HG03442 (cell line): Measurements from ENCODE around the gene IRS1.

Source experiments
- ATAC-seq: cut with Tn5 transposase; IDR thresholded peaks from one replicate; pipeline ENCODE4 v1.9.1; 2021; ENCODE audit warnings: mild to moderate bottlenecking, moderate library complexity; ENCODE audit not compliant: unreplicated experiment

IRS1 gene

DNA sequence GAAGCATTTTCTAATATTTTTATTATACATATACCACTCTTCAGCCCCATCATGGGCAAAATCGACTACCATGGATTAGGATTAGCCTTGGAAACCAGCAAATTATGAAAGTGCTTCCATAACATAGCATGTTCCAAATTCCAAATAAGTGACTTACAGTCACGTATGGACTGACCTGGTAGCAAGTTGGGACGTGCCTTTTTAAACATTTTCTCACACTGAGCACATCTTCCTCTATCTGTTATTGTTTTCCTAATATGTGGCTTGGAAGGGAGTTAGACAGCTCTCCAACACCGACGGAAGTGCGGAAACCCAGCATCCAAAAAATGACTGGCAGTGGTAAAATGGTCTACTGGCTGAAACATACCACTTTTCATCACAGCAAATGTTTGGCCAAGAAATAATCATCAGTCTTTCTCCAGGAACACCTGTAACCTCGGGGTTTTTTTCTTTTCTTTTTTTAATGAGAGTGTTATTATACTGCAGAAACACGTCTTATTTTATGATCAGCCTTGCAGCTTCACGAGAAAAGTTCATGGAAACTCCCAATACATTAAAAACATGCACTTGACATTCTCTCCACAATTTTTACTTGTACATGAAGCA, 107.0 kb downstream of the IRS1 start:
- no peak for ATAC-seq

DNA sequence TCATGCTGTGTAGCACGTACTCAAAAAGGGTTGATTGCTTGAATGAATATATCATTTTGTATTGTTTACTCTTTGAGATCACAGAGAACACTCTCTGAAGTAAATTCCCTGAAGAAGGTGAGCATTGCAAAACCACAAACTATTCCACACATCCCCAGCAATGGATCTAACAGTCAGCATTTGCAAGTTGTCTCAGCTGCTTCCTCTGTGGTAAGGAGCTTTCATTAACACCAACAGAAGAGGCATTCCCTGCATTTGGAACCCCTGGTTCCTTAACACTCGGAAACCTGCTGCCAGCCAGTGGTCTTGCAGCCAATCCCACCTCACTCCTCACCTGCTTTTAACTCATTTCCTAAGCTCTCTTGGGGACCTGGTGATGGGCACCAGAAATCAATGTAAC, 108.4 kb downstream of the IRS1 start:
- no peak for ATAC-seq

DNA sequence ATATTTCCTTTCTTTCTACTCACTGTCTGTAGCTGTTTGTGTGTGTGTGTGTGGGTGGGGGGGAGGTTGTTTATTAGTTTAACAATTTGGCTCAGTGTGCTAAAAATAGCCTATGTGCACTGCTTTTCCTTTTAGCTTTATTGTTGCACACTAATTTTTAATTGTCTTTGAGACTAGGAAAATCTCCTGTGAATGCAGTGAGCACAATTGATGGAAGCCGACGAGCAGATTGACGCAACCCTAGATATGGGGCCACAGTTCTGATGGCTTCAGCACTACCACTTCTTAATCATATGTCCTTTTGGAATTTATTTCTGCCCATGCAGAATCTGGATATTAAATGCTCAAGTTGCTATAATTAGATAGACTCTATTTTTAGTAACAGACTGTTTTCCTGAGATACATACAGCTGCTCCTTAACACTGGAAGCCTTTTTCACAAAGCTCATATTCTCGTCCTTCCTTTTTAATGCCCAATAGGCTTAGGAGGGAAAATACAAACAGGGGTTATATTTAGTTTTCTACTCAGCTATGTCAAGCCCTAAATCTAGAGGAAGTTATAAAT, 109.1 kb downstream of the IRS1 start:
- ATAC-seq = no peak

GRCh38 chr2:226687641-226688253, 111.9 kb downstream of the IRS1 start:
- no peak for ATAC-seq

DNA sequence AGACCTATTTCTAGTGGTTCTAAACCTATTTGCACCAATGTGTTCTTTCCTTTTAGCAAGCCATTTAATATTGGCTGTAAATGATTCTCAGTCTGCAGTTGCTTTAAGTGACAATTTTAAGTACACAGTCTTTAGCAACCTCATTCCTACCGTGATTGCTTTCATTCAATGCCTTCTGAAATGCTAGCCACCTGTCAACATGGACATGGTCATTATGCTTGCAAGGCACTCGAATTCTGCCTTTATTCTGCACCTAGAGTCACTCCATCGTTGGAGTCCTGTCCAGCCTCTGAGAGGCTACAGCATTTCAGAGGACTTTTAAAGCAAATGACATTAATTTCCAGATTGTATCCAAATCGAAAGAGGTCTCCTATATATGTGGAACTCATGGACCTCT, 115.1 kb downstream of the IRS1 start:
- ATAC-seq = no peak

GRCh38 chr2:226683944-226684562, 115.6 kb downstream of the IRS1 start:
- no peak for ATAC-seq

- ATAC-seq = no peak
These were observed 116.4 kb downstream of the IRS1 start for GRCh38 chr2:226683196-226683595.
